Measurements from ENCODE around the gene CAPZA2. TPM values are rescaled to one million over a fixed set of nuclear protein-coding genes. Genes with fewer than 3 reads are reported as not detected.

CAPZA2 gene
- total RNA-seq, 1 experiment from 2014 or later = 116 TPM

DNA sequence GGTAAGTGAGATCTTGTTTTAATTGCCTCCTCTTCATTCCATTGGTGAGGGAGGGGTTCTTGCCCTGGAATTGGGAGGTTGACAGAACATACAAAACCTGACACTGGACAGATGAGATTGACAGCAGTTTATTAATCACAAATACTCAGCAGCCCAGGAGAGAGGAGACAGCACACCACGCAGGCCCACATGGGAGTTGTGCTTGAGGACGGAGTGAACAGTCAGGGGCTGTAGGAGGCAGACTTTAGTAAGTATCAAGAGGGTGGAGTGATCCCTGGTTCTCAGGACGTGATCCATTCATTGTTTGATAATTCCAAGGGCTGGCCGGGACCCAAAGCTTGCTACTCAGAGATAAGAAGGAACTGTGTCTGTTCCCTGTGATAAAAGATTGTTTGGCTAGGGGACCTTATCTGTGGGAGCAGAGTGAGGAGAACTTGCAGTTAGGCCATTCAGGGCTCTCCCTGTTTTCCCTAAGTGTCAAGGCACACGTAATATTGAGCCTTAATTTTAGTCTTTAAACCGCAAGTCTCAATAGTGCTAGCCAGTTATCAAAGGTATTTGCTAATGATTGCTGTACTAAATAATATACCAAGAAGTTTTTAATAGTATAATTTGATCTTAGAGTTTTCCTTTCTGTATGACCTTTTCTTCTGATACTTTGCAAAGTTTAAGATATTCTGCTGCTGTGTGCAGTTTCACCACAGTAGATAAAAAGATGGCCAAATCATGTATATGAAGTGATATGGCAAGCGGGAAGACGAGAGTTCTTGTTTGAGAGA is 14.5 kb downstream of the CAPZA2 start:
- no peaks in the 10 kb centered on the region for H3K27me3 ChIP-seq (ENCODE audit: control insufficient read depth, insufficient read depth, low read length)
- H3K4me3 ChIP-seq (ENCODE audit: insufficient read depth, low read depth, low read length) = no peak overlapping the region
- H3K36me3 ChIP-seq (replicated peaks; ENCODE audit: control insufficient read depth, insufficient read depth, low read length) = no peaks in the 10 kb centered on the region; the same call in 1 of the 2 replicates
- DNase-seq = no peak

DNA sequence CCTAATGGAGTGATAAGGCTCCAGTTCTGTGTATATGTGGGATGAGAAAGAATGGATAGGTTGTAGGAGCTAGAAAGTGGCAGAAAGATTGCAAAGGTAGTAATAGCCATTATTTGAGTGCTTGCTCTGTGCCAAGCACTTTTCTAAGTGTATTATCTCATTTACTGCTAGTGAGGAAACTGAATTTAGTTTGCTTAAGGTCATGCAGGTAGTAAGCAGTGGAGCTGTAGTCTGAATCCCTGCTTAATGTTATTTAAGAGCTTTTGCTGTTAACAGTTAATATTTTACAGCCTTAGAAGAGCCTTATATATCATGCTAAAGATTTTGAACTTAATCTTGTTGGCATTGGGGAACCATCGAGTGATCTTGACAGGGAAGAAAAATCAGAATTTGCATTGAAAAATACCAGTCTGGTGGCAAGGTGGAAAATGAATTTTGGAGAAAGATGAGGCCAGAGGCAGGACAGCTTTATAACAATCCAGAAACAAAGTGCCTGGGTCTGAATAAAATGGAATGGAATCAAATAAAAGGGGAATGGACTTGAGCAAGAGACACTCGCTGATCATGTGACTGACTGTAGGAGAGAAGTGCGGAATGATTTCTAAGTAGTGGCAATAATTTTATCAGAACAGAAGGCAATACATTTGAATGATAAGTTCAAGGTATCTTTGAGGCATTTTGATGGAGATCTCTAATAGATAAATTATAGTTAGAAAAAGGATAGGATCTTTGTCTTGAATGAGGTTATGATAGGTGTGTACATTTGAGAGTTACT is 15.2 kb downstream of the CAPZA2 start:
- H3K4me3 ChIP-seq (ENCODE audit: insufficient read depth, low read depth, low read length) = no peak overlapping the region
- no peak for DNase-seq
- no peaks in the 10 kb centered on the region for H3K27me3 ChIP-seq (ENCODE audit: control insufficient read depth, insufficient read depth, low read length)
- no peaks in the 10 kb centered on the region; the same call in 1 of the 2 replicates for H3K36me3 ChIP-seq (replicated peaks; ENCODE audit: control insufficient read depth, insufficient read depth, low read length)

DNA sequence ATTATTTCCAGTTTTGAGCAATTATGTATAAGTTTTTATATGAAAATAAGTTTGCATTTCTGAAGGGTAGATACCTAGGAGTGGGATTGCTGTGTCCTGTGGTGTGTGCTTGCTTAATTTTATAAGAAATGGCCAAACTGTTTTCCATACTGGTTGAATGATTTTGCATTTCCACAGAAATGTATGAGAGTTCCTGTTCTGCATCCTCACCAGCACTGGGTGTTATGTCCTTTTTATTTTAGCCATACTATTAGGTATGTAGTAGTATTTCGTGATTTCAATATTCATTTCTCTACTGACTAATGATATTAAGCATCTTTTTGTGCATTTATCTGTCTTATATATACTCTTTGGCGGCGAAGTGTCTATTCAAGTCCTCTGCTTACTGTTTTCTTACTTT is 22.3 kb downstream of the CAPZA2 start:
- Histone ChIP-seq H3K27me3 (ENCODE audit: control insufficient read depth, insufficient read depth, low read length) (no peaks in the 10 kb centered on the region), H3K4me3 (ENCODE audit: insufficient read depth, low read depth, low read length) (no peak overlapping the region), H3K36me3 (replicated peaks; ENCODE audit: control insufficient read depth, insufficient read depth, low read length) (no peaks in the 10 kb centered on the region)
- DNase-seq = no peak

DNA sequence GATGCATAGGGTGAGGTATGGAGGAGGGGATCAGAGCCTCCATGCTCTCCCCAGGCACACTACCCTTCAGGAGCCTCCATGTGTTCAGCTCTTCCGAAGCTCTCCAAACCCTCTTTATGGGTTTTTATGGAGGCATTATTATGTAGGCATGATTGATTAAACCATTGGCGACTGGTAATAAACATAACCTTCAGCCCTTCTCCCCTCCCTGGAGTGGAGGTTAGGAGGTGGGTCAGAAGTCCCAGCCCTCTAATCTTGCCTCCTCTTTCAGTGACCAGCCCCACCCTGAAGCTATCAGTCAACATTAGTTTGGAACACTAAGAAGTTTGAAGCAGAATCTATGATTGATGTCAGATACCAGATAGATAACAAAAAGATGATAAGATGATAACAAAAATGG is 23.3 kb downstream of the CAPZA2 start:
- no peaks in the 10 kb centered on the region for H3K36me3 ChIP-seq (replicated peaks; ENCODE audit: control insufficient read depth, insufficient read depth, low read length)
- DNase-seq = no peak
- no peaks in the 10 kb centered on the region for H3K27me3 ChIP-seq (ENCODE audit: control insufficient read depth, insufficient read depth, low read length)
- no peak overlapping the region for H3K4me3 ChIP-seq (ENCODE audit: insufficient read depth, low read depth, low read length)

DNA sequence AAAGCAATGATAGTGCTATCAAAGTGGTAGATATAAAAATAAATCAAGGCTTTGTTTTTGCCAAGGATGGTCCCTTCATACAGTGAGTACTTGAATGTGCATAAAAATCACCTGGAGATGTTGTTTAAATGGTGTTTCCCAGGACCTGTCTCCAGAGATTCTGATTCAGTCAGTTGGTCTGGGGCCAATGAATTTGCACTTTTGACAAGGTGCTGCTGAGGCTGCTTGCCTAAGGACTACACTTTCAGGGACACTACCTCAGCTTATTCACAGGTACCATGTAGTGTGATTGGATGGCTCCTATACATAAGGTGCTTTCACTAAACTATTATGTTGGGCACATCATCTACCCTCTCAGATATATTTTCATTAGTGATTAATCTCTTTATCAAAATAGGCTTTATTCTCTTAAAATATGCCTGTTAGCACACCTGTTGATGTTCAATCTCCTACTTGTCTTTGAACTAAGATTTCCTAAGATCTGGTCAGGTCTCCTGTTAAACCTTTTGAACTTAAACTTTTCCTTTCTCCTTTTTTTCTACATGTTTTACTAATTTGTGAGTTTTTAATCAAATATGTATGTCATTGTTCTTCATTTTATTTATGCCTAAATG is 24.3 kb downstream of the CAPZA2 start:
- no peaks in the 10 kb centered on the region for H3K36me3 ChIP-seq (replicated peaks; ENCODE audit: control insufficient read depth, insufficient read depth, low read length)
- H3K27me3 ChIP-seq (ENCODE audit: control insufficient read depth, insufficient read depth, low read length) = no peaks in the 10 kb centered on the region
- no peak for DNase-seq
- H3K4me3 ChIP-seq (ENCODE audit: insufficient read depth, low read depth, low read length) = no peak overlapping the region

DNA sequence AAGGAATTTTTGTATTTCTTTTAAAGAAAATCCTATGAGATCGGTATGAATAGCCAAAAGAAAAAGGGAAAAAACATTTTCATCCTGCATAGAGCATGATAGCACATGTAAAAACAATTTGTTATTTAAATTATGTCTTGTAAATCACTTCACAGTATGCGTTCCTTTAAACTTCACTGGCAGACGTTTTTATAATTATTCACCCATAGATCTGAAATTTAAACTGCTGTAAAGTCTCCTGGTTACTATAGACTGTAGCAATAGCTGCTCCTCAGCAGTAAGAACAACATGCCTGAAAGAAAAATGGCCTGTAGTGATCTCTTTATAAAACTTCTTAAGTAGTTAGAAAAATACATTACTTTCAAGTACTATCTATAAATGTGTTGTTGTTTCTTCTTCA is 26.5 kb downstream of the CAPZA2 start:
- Histone ChIP-seq H3K4me3 (ENCODE audit: insufficient read depth, low read depth, low read length) (no peak overlapping the region), H3K27me3 (ENCODE audit: control insufficient read depth, insufficient read depth, low read length) (no peaks in the 10 kb centered on the region), H3K36me3 (replicated peaks; ENCODE audit: control insufficient read depth, insufficient read depth, low read length) (no peaks in the 10 kb centered on the region)
- no peak for DNase-seq

DNA sequence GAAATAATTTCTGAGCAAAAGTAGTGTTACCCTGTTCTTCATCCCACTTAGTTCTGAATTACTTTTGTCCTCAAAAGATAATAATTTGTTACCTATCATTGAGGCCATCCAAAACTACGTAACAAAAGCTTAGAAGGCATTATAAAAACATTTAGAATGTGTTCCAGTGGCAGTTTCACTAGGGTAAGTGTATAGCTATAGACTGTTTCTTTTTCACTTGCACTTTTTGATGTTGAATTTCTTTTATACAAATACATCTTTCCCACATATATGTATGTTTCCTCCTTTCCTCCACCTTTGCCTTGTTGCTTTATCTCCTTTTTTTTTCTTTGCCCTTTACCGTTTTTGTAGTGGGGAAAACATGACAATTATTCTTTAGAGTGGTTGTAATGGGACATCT is 33.5 kb downstream of the CAPZA2 start:
- no peak for DNase-seq
- no peaks in the 10 kb centered on the region; the same call in 1 of the 2 replicates for H3K36me3 ChIP-seq (replicated peaks; ENCODE audit: control insufficient read depth, insufficient read depth, low read length)
- H3K4me3 ChIP-seq (ENCODE audit: insufficient read depth, low read depth, low read length) = no peak overlapping the region
- H3K27me3 ChIP-seq (ENCODE audit: control insufficient read depth, insufficient read depth, low read length) = no peaks in the 10 kb centered on the region

DNA sequence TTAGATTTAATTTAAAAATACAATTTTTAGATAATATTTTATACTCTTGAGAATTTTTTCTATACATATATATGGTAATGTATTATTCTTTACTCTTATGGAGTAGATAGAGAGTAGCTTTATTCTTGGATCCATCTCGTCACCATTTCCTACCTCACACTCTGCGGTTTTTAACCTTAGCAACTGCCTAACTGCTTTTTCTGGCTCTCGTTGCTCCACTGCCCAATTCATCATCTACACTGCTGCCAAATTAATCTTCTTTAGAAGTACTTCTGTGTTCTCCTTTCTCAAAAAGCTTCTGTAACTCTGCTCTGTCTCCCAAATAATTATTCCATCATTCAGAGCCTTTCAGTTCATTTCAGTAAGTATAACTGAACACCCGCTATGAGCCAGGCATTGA is 35.3 kb downstream of the CAPZA2 start:
- Histone ChIP-seq H3K36me3 (replicated peaks; ENCODE audit: control insufficient read depth, insufficient read depth, low read length) (no peaks in the 10 kb centered on the region; the same call in 1 of the 2 replicates), H3K4me3 (ENCODE audit: insufficient read depth, low read depth, low read length) (no peak overlapping the region), H3K27me3 (ENCODE audit: control insufficient read depth, insufficient read depth, low read length) (no peaks in the 10 kb centered on the region)
- DNase-seq = no peak

DNA sequence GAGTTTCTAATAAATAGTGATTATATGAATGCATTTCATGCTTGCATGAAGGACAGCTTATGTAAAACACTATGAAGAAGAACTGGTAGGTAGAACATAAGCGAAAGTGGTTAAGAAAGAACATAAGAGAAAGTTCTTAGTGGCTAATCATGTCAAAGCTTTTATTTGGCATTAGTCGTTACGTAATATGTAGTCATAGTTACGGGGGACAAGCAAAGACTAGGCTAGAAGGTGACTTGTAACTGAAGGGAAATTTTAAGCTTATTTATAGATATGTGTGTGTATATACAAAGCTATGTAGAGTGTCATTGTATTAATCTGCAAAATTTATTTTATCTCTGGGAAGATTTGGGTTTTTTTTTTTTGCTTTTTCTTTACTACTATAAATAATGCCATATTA is 36.9 kb downstream of the CAPZA2 start:
- Histone ChIP-seq H3K4me3 (ENCODE audit: insufficient read depth, low read depth, low read length) (no peak overlapping the region), H3K27me3 (ENCODE audit: control insufficient read depth, insufficient read depth, low read length) (no peaks in the 10 kb centered on the region), H3K36me3 (replicated peaks; ENCODE audit: control insufficient read depth, insufficient read depth, low read length) (no peaks in the 10 kb centered on the region; the same call in 1 of the 2 replicates)
- DNase-seq = no peak

DNA sequence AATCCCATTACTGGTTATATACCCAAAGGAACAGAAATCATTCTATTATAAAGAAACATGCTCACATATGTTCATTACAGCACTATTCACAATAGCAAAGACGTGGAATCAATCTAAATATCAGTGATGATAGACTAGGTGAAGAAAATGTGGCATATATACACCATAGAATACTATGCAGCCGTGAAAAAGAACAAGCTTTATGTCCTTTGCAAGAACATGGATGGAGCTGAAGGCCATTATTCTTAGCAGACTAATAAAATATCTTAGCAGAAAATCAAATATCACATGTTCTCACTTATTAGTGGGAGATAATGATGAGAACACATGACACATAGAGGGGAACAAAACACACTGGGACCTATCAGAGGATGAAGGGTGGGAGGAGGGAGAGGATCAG is 38.8 kb downstream of the CAPZA2 start:
- H3K36me3 ChIP-seq (replicated peaks; ENCODE audit: control insufficient read depth, insufficient read depth, low read length) = no peaks in the 10 kb centered on the region; the same call in 1 of the 2 replicates

DNA sequence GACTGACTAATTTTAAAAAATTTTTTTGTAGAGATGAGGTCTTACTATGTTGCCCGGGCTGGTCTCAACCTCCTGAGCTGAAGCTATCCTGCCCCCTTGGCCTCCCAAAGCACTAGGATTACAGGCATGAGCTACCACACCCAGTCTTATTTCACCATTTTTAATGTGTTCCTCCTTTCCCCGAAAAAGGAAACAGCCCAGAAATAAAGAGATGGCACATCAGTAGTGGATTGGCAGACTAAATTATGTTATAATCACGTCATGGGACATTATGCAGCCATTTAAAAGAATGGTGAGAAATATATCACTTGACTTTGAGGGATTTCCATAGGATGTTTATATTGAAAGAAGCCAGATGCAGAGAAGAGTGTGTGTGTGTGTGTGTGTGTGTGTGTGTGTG is 40.5 kb downstream of the CAPZA2 start:
- H3K27me3 ChIP-seq (ENCODE audit: control insufficient read depth, insufficient read depth, low read length) = no peaks in the 10 kb centered on the region
- H3K4me3 ChIP-seq (ENCODE audit: insufficient read depth, low read depth, low read length) = no peak overlapping the region
- peaks cover 1% of the 10 kb centered on the region; the same call in 1 of the 2 replicates for H3K36me3 ChIP-seq (replicated peaks; ENCODE audit: control insufficient read depth, insufficient read depth, low read length)
- DNase-seq = no peak

More for the DNA sequence above, 38.8 kb downstream of the CAPZA2 start:
- Histone ChIP-seq H3K27me3 (ENCODE audit: control insufficient read depth, insufficient read depth, low read length) (no peaks in the 10 kb centered on the region), H3K4me3 (ENCODE audit: insufficient read depth, low read depth, low read length) (no peak overlapping the region)
- DNase-seq = no peak

DNA sequence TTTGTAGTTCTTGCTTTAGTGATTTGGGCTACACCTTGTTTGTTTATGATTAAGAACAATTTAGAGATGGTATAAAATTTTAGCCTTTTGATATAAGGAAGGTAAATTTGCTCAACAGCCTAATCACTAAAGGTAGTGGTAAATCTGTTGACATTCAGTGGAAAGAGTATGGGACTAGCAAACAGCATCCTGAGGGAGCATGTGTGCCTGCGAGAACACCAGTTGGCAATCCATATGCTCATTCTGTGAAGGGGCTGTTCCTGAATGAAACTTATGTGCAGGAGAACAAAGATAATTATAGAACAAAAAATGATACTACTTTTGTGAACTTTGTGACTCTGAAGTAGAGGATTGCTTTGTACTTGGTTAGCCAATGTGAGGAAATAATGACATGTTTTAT is 44.0 kb downstream of the CAPZA2 start:
- Histone ChIP-seq H3K27me3 (ENCODE audit: control insufficient read depth, insufficient read depth, low read length) (no peaks in the 10 kb centered on the region), H3K36me3 (replicated peaks; ENCODE audit: control insufficient read depth, insufficient read depth, low read length) (peaks cover 1% of the 10 kb centered on the region; the same call in 1 of the 2 replicates), H3K4me3 (ENCODE audit: insufficient read depth, low read depth, low read length) (no peak overlapping the region)
- DNase-seq = no peak

DNA sequence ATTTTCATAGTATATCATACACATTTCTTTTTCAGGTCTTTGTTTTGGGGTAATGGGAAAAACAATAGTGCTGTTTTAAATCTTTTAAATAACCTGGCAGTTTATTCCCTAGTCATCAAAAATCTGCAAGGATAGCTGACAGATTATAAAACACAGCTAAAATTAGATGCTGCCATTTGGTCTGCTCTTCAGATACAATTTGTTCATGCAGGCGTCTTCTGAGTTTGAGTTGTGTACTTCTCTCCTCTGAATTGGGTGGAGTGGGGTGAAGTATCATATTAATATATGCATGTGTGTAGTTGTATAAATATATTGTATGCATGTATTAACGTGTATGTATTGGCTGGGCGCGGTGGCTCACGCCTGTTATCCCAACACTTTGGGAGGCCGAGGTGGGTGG is 48.0 kb downstream of the CAPZA2 start:
- DNase-seq = no peak

DNA sequence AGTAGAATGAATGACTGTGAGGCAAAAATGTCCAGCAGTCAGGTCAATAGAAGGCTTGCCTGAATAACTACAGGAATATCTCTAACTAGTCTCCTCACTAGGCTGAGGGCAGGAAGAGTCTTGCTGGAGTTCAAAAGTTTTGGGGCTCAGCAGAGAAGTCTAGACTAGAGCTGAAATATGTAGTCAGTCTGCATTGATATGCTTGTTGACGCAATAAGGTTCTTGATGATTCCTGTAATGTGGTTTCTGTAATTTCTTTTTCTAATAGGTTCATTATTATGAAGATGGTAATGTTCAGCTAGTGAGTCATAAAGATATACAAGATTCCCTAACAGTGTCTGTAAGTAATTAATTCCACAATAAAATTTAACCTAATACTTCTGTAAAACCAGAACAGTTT is 49.4 kb downstream of the CAPZA2 start:
- DNase-seq = no peak
- no peak overlapping the region for H3K4me3 ChIP-seq (ENCODE audit: insufficient read depth, low read depth, low read length)
- no peaks in the 10 kb centered on the region for H3K27me3 ChIP-seq (ENCODE audit: control insufficient read depth, insufficient read depth, low read length)
- H3K36me3 ChIP-seq (replicated peaks; ENCODE audit: control insufficient read depth, insufficient read depth, low read length) = peaks cover 2% of the 10 kb centered on the region

More for the DNA sequence above, 48.0 kb downstream of the CAPZA2 start:
- no peaks in the 10 kb centered on the region for H3K27me3 ChIP-seq (ENCODE audit: control insufficient read depth, insufficient read depth, low read length)
- no peak overlapping the region for H3K4me3 ChIP-seq (ENCODE audit: insufficient read depth, low read depth, low read length)
- peaks cover 3% of the 10 kb centered on the region for H3K36me3 ChIP-seq (replicated peaks; ENCODE audit: control insufficient read depth, insufficient read depth, low read length)
